HG02642 (cell line): ENCODE results near the gene CYSTM1.

ENCODE experiments used
- ATAC-seq: cut with Tn5 transposase; IDR thresholded peaks from one replicate; pipeline ENCODE4 v1.9.1; 2021; ENCODE audit warnings: mild to moderate bottlenecking; ENCODE audit not compliant: unreplicated experiment, poor library complexity

Gene CYSTM1, protein sequence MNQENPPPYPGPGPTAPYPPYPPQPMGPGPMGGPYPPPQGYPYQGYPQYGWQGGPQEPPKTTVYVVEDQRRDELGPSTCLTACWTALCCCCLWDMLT

DNA sequence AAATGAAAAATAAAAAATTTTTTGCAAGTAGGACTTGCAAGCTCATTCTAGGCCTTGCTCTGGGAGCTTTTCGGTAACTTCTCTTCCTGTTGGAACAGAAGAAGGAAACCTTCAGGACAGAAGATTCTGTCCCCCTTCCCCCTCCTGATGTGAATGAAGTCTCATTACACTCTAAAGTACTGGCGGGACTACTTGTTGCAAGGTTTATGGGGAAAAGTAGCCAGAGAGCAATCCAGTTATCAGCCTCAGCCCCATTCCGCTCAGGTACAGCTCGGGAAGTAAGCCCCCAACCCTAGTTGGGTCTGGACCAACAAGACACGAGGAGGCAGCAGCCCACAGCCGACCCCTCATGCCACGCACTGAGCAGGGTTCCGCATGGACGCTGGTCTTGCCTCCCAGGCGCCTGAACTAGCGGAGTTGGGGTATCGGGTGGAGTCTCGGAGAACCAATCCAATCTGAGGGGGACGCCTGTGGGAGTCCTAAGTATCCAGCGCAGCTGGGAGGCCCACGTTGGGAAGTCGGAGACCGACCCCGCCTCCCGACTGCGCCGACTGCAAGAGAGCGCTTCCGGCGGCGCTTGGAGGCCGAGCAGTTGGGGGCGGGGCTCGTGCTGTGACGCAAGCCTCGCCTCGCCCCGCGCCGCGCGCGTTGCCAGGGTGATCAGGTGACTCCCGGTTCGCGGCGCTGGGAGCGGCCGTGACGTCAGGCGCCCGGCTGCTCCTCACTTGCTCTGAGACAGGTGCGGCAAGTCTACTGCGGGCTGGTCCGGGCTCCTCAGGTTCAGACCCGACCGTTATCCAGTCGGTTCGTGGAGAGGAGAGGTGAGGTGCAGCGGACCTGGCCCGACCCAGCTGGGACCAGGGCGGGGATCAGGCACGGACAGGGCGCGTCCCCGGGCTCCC is at the start of gene CYSTM1:
TSS of gene CYSTM1 (plus strand) at position 724 of the 902 bp plus-strand sequence. CDS start 19,278 bp downstream, outside the sequence.
- peak; percentile 94 for ATAC-seq

DNA sequence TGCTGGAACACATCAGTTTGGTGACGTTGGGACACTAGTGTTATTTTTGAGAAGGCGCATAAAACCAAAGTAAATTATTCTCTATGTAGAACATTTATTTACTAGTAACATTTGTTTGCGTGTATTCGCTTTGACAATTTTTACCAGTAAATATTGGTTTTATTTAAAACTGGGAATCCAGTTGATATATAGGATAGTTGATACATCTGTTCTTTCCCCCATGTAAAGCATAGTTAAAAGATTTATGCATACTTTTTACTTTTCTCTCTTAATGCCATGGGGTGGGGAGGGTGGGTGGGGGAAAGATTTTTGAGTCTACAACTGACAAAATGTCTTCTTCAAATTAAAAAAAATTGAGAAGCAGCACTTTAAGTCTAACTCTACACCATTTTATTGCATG is 49.4 kb upstream of the CYSTM1 start, which contains the start of gene IGIP:
TSS of gene IGIP (plus strand) at position 301 of the 400 bp plus-strand sequence. CDS start 2,540 bp downstream, outside the sequence.
- no peak for ATAC-seq

DNA sequence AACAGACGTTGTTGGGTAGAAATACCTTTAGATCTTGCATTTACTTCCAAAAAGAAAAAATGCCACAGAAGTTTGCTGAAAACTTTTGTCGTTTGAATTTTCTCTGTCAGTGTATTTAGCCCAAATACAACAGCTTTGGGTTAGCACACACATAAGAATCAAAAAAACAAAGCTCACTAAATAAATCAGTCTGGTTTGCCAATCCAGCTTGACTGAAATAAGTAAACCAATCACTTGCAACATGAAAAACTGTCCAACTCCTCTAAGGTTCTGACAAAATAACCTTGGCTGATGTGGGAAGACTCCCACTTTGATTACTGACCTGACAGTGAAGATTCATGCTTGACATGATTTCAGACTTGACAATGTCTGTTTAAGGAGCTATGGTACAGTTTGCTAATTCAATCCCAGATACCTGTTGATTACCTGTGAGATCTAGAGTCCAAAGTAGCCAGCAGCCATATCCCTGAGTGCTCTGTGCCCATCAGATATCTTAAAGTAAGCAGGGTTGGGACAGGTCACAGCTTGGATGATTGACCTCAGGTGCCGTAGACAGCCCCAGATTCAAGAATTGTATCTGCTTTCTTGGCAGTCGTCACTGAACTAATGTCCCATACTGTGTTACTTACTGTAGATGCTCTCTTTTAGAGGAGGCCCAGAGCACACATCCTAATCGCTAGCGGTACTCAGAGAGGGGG is 48.5 kb upstream of the CYSTM1 start:
- no peak for ATAC-seq

DNA sequence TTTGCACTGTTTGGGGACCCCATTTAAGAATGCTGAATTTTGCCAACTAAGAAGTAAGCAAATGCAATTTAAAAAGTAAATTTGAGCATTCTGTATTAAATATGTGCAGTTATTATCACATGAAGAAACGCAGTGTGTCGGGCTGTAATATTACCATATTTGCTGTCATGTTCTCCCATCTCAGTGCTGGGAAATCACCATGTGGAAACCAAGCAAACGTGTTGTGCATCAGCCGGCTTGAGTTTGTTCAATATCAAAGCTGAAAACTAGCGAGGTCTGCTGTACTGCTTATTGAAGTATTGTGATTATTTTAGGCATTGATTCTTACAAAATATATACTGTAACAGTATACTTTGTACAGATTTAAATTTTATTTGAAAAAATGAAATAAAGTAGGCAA is 46.6 kb upstream of the CYSTM1 start:
- ATAC-seq = no peak

DNA sequence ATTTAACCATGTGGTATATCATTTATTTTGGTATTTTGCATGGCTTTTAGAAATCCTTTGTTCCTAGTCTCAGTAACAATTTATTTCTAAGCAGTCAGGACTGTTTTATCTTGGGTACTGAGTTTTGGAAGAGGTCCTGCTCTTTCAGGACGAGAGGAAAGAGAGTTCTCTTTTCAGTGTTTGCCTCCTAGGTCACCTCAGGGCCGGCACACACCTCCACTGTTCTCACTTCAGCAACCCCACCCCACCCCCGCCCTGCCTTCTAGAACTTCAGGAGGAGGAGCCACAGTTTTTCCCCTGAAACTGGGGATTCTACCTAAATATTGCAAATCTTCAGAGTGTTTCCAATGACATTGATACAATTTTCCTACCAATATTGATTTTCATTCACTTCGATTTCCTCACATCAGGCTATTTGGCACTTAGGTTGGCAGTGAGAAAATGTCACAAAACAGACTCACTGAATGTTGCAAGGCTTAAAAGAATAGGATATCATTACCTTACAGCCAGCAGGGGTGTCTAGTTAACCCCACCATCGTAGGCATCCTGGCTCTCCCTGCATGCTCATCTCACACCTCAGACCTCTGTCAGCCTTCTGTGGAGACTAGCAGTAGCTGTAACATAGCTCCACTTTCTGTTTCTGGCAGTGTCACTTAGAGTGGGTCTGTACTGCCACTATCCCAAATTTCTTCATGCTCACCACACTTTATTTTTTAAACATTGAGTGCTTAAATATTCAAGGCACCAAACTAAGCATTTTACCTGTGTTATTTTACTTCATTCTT is 43.8 kb upstream of the CYSTM1 start:
- no peak for ATAC-seq

DNA sequence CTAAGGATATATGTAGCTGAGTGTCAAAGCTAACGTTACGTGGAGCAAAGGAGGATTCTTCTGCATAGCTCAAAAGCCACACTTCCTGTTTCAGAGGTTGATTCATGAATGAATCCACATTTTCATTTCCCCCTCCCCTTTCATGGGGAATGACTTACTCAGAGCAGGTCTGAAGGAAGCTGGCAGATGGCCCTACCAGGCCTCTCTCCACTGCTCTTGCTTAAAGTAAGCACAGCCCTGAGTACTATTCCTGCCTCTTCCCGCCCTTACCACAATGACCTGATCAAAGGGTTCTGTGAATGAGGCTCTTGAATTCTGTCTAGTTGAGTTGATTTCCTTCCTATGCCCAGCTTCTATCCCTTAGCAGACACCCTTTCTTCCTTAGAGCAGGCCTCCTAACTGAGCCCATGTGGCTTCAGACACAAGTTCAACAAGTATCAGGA is 43.0 kb upstream of the CYSTM1 start:
- ATAC-seq = no peak

DNA sequence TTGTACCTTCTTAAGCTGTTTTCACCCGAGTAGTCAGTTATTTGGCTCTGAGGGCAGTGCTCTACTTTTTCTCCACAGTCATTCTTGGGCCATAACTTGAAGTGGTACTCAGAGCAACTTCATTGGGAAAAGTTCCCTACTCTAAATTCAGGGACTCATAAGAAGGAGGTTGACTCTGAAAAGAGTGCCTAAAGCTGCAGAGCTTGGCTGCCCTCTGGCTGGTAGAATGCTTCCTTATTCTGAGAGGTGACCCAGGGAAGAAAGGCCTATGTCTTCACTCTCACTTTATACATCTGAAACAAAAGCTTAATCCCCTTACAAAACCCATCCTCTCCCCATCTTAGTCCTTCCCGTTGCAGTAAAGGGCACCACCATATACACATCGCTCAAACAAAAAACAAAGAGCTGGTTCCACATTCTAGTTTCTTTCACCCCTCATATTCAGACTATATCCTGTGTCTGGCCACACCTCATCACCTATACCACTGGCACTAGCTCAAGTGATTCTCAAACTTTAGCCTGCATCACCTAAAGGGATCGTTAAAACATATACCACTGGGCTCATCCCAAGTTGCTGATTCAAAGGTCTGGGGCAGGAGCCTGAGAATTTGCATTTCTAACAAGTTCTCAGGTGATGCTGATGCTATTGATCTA is 41.3 kb upstream of the CYSTM1 start:
- no peak for ATAC-seq

DNA sequence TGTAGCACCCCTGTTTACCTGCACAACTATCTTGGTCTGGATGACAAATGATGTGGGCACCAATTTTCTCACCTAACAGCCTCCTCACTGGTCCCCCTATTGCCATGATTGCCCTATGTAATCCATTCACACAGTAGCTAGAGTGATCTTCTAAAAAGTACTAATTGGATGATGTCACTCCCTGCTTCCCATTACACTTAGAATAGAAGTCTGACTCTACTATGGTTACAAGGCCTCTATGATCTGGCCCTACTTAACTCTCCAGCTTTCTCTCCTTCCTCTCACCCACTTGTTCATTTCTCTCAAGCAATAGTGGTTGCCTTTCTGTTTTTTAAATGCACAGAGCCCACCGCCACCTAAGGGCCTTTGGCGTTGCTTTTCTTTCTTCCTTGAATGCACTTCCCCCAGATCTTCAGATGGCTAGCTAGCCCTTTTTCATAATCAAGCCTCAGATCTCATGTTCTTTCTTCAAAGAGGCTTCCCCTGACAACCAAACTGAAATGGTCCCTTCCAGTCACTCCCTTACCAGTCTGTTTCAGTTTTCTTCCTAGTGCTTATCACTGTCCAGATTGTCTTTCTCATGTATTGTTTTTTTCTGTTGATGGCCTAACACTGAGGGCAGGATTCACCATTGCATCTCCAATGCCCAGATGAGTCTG is 40.6 kb upstream of the CYSTM1 start:
- ATAC-seq = no peak

DNA sequence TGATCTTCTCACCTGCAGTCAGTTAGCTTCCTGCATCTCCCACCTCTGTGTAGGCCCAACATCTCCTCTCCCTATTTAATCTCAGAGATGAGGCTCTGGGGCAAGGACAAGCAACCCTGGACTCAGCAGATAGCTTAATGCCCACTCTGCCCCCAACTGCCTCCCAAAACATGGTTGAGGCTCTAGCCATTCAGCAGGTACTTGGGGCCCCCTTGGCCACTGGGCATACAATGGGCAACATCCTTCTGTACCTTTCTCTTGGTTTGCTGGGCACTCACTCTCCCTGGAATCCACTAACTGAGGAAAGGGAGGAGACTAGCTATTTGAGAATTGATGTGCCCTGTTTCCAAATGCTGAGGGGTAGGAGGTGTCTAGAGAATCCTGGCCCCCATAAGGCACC is 39.9 kb upstream of the CYSTM1 start:
- ATAC-seq = no peak

DNA sequence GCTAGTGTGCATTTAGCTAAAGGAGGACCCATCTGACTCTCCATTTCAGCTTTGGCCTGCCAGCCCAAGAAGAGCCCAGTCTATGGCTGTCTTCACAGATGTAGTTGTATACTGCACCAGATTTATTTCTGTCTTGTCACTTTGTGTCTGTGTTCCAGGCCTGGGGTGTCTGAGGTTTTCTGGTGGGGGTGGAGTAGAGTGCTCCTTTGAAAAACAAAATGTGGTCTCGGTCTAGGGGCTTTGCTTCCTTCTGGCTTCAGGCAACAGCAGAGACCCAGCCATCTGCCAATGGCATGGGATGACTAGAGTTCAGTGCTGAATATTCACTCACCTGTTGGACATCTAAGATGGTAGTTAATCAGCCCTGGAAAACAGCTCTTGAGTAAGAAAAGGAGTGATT is 38.4 kb upstream of the CYSTM1 start:
- ATAC-seq = no peak

DNA sequence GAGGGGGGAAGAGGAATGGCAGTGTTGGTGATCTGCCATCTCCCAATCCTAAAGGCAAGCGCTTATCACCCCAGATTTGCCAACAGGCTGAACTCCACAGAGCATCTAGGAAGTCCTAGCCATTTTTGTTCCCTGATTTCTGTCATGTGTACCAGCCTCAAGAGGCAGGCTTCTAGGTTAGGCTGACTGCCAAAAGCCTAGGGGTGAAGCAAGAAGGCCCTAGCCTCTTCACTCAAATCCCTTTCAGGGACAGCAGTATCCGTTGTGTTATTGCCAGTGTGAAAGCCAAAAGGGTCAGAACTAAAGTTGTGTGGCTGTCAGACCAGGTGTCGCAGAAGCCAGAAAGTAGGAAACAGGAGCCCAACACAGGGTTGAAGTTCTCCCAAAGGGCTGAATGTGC is 34.6 kb upstream of the CYSTM1 start:
- ATAC-seq = no peak

DNA sequence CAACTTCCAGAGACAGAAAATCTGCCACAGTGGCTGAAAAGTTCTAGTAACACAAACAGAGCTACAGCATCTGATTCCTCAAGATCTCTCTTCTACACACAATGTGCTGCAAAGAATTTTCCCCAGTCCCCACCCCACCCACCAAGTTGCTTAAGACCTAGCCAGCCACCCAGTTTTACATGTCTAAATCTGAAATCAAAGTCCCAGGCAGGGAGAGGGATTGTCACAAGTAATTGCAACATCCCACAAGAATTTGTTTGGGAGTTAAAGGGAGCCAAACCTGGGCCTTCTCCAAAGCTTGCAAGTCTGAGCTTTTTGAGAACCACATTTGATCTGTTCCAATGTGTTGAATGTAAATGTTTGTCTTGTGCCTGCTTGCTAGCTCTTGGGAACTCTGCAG is 33.7 kb upstream of the CYSTM1 start:
- no peak for ATAC-seq

DNA sequence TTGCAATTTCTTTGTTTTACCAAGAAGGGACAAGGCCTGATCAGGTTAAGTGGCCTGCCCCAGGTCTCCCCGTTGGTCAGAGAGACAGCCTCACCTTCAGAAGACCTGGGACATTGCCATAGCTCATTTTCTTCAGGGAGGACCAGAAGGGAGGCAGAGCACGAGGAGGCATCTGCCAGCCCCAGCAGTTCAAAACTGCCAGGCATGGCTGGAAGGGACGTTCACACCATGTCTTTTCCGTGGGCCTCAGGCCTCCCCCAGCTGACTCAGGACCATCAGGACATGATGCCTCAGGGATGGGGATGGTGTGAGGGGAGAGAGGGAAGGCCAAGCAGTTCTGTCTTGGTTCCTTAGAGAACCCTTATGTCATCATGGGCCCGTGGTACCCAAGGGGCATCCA is 32.7 kb upstream of the CYSTM1 start:
- no peak for ATAC-seq

DNA sequence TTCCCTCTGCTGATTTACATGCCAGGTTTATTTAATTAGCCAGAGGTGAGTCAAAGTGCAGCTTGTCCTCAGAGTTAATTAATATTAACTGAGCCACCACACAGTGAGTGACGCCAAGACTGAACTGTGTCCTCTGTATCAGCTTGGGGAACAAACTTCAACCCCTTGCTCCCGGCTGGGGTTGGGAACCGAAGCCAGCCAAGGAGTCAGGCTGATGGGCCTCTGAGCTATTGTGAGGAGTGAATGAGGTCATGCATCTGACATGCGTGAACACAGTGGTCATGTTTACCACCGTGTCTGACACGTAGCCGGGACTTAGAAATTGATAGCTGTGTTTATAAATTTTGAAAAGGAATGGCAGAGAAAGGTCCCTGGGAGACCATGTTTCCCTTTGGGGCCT is 32.1 kb upstream of the CYSTM1 start:
- no peak for ATAC-seq

DNA sequence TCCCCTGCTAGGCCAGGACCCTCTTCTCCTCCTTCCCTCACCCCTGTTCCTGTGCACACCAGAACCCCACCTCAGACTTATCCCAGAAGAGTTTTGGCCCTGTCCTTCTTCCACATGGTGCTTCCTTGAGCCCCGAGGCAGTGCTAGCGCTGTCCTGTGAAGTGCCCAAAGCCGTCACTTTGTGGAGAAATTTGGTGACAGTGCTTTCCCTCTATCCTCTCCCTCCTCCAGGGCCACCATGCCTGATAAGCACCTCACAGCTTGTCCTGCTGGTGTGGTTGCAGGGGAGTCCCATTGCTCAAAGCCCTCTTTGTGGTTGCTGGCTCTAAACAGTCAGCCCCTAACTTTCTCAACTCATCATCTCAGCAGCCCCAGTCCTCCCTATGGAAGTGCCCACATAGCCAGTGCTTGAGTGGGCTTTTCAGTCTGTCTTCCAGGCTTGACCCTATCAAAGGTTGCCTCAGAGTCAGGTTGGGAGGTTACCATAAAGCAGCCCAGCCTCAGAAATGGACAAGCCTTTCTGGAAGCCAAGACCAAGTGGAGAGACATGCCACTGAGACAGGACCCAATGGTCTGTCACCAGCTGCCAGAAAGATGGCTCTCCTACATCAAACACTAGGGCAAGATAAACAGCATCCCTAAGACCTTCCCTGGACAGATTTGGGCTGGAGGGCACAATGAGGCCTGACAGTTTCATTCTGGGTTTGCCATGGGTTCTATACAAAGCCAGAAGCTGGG is 31.3 kb upstream of the CYSTM1 start:
- no peak for ATAC-seq

DNA sequence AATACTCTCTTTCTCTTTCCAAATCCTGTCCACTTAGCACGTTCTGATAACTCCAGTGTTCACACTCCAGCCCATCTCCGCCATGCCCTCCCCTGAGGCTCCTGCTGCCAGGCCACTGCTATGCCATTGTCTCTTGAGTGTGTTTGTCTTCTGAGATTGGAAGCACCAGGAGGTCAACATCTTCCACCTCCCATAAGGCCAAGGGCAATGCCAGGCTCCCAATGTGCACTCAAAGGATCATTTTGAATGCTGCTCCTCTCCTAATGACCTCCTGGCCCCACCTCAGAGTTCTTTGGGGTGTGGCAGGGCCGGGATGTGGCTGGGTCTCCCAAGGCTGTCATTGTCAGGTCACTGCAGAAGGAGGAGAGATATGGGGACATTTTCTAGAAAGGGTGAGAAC is 29.7 kb upstream of the CYSTM1 start:
- no peak for ATAC-seq

DNA sequence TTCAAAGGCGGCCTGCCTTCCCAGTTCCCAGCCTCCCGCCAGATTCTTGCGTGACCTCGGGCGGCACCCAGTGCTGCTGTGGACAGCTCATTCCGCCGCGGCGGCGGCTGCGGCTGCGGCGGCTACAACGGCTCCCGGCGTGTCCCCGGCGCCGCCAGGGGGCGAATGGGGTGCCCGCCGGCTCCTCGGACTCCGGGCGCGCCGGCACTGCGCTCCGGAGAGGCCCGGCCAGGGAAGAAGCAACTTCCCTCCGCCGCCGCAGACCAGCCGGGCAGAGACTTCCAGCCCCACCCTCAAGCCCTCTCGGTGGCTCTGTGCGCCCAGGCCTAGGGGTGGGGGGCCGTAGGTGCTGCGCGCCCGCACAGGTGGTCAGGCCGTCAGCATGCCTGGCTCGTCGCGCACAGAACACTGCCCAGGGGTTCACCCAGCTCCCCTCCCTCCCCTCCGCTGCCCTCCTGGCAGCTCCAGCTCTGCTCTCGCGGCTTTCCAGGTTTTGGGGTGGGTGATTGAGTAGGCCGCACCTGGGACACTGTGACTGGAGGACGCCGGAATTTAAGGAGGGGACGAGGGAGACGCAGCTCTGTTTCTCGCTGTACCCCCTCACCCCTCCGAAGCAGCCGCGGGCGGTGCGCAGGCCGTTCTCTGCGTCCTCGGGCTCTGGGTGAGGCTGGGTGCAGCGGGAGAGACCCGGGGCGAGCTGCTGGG is 29.0 kb upstream of the CYSTM1 start:
- ATAC-seq = peak; percentile 67

DNA sequence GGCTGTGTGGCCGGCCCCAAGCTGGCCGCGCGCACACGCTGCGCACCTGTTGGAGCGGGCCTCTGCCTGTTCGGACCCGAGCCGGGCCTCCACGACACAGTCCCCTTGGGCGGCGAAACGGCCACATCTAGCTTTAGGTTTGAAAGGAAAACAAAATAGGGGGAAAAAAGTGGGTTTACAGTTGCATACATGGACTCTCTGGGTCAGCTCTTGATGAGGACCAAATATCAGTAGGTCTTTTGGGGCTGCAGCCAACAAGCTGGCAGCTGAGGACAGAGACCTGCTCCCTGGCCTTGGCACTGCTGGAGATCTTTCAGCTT is 28.5 kb upstream of the CYSTM1 start:
- ATAC-seq = no peak
